Measurements from ENCODE around the gene ZFAND3. TPM values are rescaled to one million over a fixed set of nuclear protein-coding genes. Genes with fewer than 3 reads are reported as not detected.

Gene ZFAND3
- total and polyA plus RNA-seq, 4 donors, result 24.5 to 152 (median 81.6) TPM

GRCh38 chr6:38067263-38067980, 247.9 kb downstream of the ZFAND3 start:
- WGBS (ENCODE audit: insufficient coverage), result no CpG with 5 or more reads among the region's 2 CpGs
- DNase-seq (ENCODE audit: low read depth in 4 of 6, low spot score in 6 of 6), result no peak
- Histone ChIP-seq H3K9me3 (ENCODE audit: control insufficient read depth, insufficient read depth, low read length) (no peaks in the 10 kb centered on the region), H3K4me3 (ENCODE audit: low read depth, low read length) (no peak overlapping the region), H3K4me1 (ENCODE audit: control insufficient read depth, insufficient read depth, low read length) (no peaks in the 10 kb centered on the region), H3K27me3 (ENCODE audit: control insufficient read depth, insufficient read depth, low read length) (no peaks in the 10 kb centered on the region), H3K27ac (ENCODE audit: low read depth, low read length) (no peak overlapping the region), H3K36me3 (ENCODE audit: control insufficient read depth, insufficient read depth, low read length) (peaks cover 4% of the 10 kb centered on the region)

- Histone ChIP-seq H3K27ac (ENCODE audit: low read depth, low read length) (no peak overlapping the region), H3K9me3 (ENCODE audit: control insufficient read depth, insufficient read depth, low read length) (no peaks in the 10 kb centered on the region), H3K4me1 (ENCODE audit: control insufficient read depth, insufficient read depth, low read length) (no peaks in the 10 kb centered on the region), H3K27me3 (ENCODE audit: control insufficient read depth, insufficient read depth, low read length) (no peaks in the 10 kb centered on the region), H3K36me3 (ENCODE audit: control insufficient read depth, insufficient read depth, low read length) (no peaks in the 10 kb centered on the region), H3K4me3 (ENCODE audit: low read depth, low read length) (no peak overlapping the region)
- WGBS (ENCODE audit: insufficient coverage), result 40% methylated on average over 1 of the region's 7 CpGs
- peak in 1 of 6 donors; percentile 77 for DNase-seq (ENCODE audit: low read depth in 4 of 6, low spot score in 6 of 6)
Measured at GRCh38 chr6:38068854-38069590, 249.5 kb downstream of the ZFAND3 start.

GRCh38 chr6:38077488-38078030, 258.0 kb downstream of the ZFAND3 start:
- no peaks in the 10 kb centered on the region for H3K4me1 ChIP-seq (ENCODE audit: control insufficient read depth, insufficient read depth, low read length)
- H3K27ac ChIP-seq (ENCODE audit: low read depth, low read length), result no peak overlapping the region
- WGBS (ENCODE audit: insufficient coverage), result no CpG with 5 or more reads among the region's 4 CpGs
- DNase-seq (ENCODE audit: low read depth in 4 of 6, low spot score in 6 of 6), result no peak
- H3K9me3 ChIP-seq (ENCODE audit: control insufficient read depth, insufficient read depth, low read length), result no peaks in the 10 kb centered on the region
- no peaks in the 10 kb centered on the region for H3K27me3 ChIP-seq (ENCODE audit: control insufficient read depth, insufficient read depth, low read length)
- H3K4me3 ChIP-seq (ENCODE audit: low read depth, low read length), result no peak overlapping the region
- no peaks in the 10 kb centered on the region for H3K36me3 ChIP-seq (ENCODE audit: control insufficient read depth, insufficient read depth, low read length)

GRCh38 chr6:38078671-38079070, 259.1 kb downstream of the ZFAND3 start:
- H3K36me3 ChIP-seq (ENCODE audit: control insufficient read depth, insufficient read depth, low read length), result no peaks in the 10 kb centered on the region
- H3K4me1 ChIP-seq (ENCODE audit: control insufficient read depth, insufficient read depth, low read length), result no peaks in the 10 kb centered on the region
- no peak overlapping the region for H3K27ac ChIP-seq (ENCODE audit: low read depth, low read length)
- no peak overlapping the region for H3K4me3 ChIP-seq (ENCODE audit: low read depth, low read length)
- no CpG with 5 or more reads among the region's 4 CpGs for WGBS (ENCODE audit: insufficient coverage)
- no peaks in the 10 kb centered on the region for H3K9me3 ChIP-seq (ENCODE audit: control insufficient read depth, insufficient read depth, low read length)
- DNase-seq (ENCODE audit: low read depth in 4 of 6, low spot score in 6 of 6), result no peak
- H3K27me3 ChIP-seq (ENCODE audit: control insufficient read depth, insufficient read depth, low read length), result no peaks in the 10 kb centered on the region

- DNase-seq (ENCODE audit: low read depth in 4 of 6, low spot score in 6 of 6), result no peak
- H3K9me3 ChIP-seq (ENCODE audit: control insufficient read depth, insufficient read depth, low read length), result no peaks in the 10 kb centered on the region
- no peak overlapping the region for H3K27ac ChIP-seq (ENCODE audit: low read depth, low read length)
- H3K4me3 ChIP-seq (ENCODE audit: low read depth, low read length), result no peak overlapping the region
- H3K36me3 ChIP-seq (ENCODE audit: control insufficient read depth, insufficient read depth, low read length), result no peaks in the 10 kb centered on the region
- no peaks in the 10 kb centered on the region for H3K4me1 ChIP-seq (ENCODE audit: control insufficient read depth, insufficient read depth, low read length)
- H3K27me3 ChIP-seq (ENCODE audit: control insufficient read depth, insufficient read depth, low read length), result no peaks in the 10 kb centered on the region
- WGBS (ENCODE audit: insufficient coverage), result no CpG with 5 or more reads among the region's 1 CpG
Measured at GRCh38 chr6:38079107-38079506, 259.6 kb downstream of the ZFAND3 start.

- WGBS (ENCODE audit: insufficient coverage), result no CpG with 5 or more reads among the region's 1 CpG
- H3K27me3 ChIP-seq (ENCODE audit: control insufficient read depth, insufficient read depth, low read length), result no peaks in the 10 kb centered on the region
- H3K27ac ChIP-seq (ENCODE audit: low read depth, low read length), result no peak overlapping the region
- no peak for DNase-seq (ENCODE audit: low read depth in 4 of 6, low spot score in 6 of 6)
- no peaks in the 10 kb centered on the region for H3K9me3 ChIP-seq (ENCODE audit: control insufficient read depth, insufficient read depth, low read length)
- no peaks in the 10 kb centered on the region for H3K36me3 ChIP-seq (ENCODE audit: control insufficient read depth, insufficient read depth, low read length)
- no peak overlapping the region for H3K4me3 ChIP-seq (ENCODE audit: low read depth, low read length)
- H3K4me1 ChIP-seq (ENCODE audit: control insufficient read depth, insufficient read depth, low read length), result no peaks in the 10 kb centered on the region
Measured at GRCh38 chr6:38079537-38079936, 260.0 kb downstream of the ZFAND3 start.

GRCh38 chr6:38080360-38080759, 260.8 kb downstream of the ZFAND3 start:
- H3K4me1 ChIP-seq (ENCODE audit: control insufficient read depth, insufficient read depth, low read length), result no peaks in the 10 kb centered on the region
- no peaks in the 10 kb centered on the region for H3K9me3 ChIP-seq (ENCODE audit: control insufficient read depth, insufficient read depth, low read length)
- H3K36me3 ChIP-seq (ENCODE audit: control insufficient read depth, insufficient read depth, low read length), result no peaks in the 10 kb centered on the region
- no peak for DNase-seq (ENCODE audit: low read depth in 4 of 6, low spot score in 6 of 6)
- H3K27ac ChIP-seq (ENCODE audit: low read depth, low read length), result no peak overlapping the region
- no peak overlapping the region for H3K4me3 ChIP-seq (ENCODE audit: low read depth, low read length)
- no peaks in the 10 kb centered on the region for H3K27me3 ChIP-seq (ENCODE audit: control insufficient read depth, insufficient read depth, low read length)
- no CpG with 5 or more reads among the region's 3 CpGs for WGBS (ENCODE audit: insufficient coverage)

GRCh38 chr6:38080889-38081288, 261.4 kb downstream of the ZFAND3 start:
- Histone ChIP-seq H3K4me3 (ENCODE audit: low read depth, low read length) (no peak overlapping the region), H3K4me1 (ENCODE audit: control insufficient read depth, insufficient read depth, low read length) (no peaks in the 10 kb centered on the region), H3K27me3 (ENCODE audit: control insufficient read depth, insufficient read depth, low read length) (no peaks in the 10 kb centered on the region), H3K36me3 (ENCODE audit: control insufficient read depth, insufficient read depth, low read length) (no peaks in the 10 kb centered on the region), H3K27ac (ENCODE audit: low read depth, low read length) (no peak overlapping the region), H3K9me3 (ENCODE audit: control insufficient read depth, insufficient read depth, low read length) (no peaks in the 10 kb centered on the region)
- WGBS (ENCODE audit: insufficient coverage), result 80% methylated on average over 1 of the region's 2 CpGs
- peak in 1 of 6 donors; percentile 44 for DNase-seq (ENCODE audit: low read depth in 4 of 6, low spot score in 6 of 6)

- DNase-seq (ENCODE audit: low read depth in 4 of 6, low spot score in 6 of 6), result no peak
- Histone ChIP-seq H3K36me3 (ENCODE audit: control insufficient read depth, insufficient read depth, low read length) (no peaks in the 10 kb centered on the region), H3K4me3 (ENCODE audit: low read depth, low read length) (no peak overlapping the region), H3K27ac (ENCODE audit: low read depth, low read length) (no peak overlapping the region), H3K9me3 (ENCODE audit: control insufficient read depth, insufficient read depth, low read length) (no peaks in the 10 kb centered on the region), H3K4me1 (ENCODE audit: control insufficient read depth, insufficient read depth, low read length) (no peaks in the 10 kb centered on the region), H3K27me3 (ENCODE audit: control insufficient read depth, insufficient read depth, low read length) (no peaks in the 10 kb centered on the region)
Measured at GRCh38 chr6:38085031-38085430, 265.5 kb downstream of the ZFAND3 start.

GRCh38 chr6:38086346-38086745, 266.8 kb downstream of the ZFAND3 start:
- WGBS (ENCODE audit: insufficient coverage), result no CpG with 5 or more reads among the region's 2 CpGs
- Histone ChIP-seq H3K4me3 (ENCODE audit: low read depth, low read length) (no peak overlapping the region), H3K27me3 (ENCODE audit: control insufficient read depth, insufficient read depth, low read length) (no peaks in the 10 kb centered on the region), H3K9me3 (ENCODE audit: control insufficient read depth, insufficient read depth, low read length) (no peaks in the 10 kb centered on the region), H3K27ac (ENCODE audit: low read depth, low read length) (no peak overlapping the region), H3K4me1 (ENCODE audit: control insufficient read depth, insufficient read depth, low read length) (no peaks in the 10 kb centered on the region), H3K36me3 (ENCODE audit: control insufficient read depth, insufficient read depth, low read length) (no peaks in the 10 kb centered on the region)
- DNase-seq (ENCODE audit: low read depth in 4 of 6, low spot score in 6 of 6), result no peak

Measured in spinal cord (tissue), 10 donors.